Stimulated activated CD8-positive, alpha-beta memory T cell treated with anti-CD3 and anti-CD28 coated beads, Interleukin-4, amount 100 ng/mL, for 1 hour (primary cell): ENCODE results near the gene VAV3.
"Not testable (repeated sequence)": the region's sequence is repeated elsewhere in the genome, so short reads cannot be mapped to it uniquely, and the experiment has no call there.

ENCODE experiments used
- DNase-seq, 2 donors: peaks; one replicate each; pipeline ENCODE4 v3.0.0-alpha.2; 2020; ENCODE audit warnings: low read depth in 2 of 2, low spot score in 1 of 2

The VAV3 gene

DNA sequence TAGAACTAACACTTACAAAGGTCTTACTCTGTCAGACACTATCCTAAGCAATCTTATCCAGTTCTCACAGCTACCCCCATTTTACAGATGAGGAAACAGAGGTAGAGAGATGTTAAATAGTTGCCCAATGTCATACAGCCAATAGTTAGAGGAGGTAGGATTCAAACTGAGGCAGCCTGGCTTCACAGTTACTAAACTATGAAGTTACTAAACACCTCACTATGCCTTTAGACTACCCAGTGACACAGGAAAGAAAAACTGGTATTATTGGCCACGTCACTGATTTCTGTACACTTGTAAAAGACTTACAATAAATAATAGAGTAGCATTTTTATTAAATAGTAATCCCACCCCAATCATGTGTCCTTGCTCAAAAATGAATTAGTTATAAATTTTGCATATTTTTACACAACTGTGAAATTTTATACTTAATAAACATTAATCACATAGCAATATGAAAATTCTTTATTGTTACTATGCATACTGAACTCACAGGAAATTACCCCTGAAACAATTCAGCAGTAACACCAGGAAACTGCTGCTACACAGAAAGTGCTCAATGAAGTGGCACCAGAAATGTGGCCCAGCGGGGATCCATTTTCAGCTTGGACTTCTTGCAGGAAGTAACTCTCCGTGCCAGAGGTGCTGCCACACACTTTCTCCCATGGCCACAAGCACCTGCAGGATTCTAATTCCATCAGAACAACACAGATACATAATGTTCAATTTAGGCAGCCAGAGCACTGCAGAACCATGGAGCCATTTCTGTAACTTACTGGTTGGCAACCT lies 69.4 kb downstream of the VAV3 start:
- DNase-seq, result no peak

DNA sequence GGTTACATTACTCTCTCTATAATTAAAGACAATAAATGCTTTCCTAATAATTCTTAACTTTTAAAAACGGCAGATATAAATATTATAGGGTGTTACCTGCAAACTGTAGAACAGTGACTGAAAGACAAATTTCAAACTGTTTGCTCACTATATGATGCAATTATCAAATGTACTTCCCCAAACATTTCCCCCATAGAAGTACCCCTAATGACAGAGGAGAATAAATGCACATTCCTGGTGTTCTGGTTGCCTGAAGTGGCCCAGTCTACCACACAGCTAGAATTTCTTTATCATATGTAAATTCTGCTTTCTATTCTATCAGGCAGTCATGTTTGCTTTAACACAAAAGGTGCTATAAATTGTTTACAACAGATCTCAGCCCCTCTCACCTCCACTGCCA lies 70.4 kb downstream of the VAV3 start:
- no peak for DNase-seq

DNA sequence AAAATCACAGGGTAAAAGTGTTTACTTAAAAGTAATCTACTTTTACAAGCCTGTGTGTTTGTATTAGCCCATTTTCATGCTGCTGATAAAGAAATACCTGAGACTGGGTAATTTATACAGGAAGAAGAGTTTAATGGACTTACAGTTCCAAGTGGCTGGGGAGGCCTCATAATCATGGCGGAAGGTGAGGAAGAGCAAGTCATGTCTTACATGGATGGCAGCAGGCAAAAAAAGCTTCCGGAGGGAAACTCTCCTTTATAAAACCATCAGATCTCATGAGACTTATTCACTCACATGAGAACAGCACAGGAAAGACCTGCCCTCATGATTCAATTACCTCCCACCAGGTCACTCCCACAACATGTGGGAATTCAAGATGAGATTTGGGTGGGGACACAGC lies 71.6 kb downstream of the VAV3 start:
- not testable (repeated sequence) for DNase-seq

DNA sequence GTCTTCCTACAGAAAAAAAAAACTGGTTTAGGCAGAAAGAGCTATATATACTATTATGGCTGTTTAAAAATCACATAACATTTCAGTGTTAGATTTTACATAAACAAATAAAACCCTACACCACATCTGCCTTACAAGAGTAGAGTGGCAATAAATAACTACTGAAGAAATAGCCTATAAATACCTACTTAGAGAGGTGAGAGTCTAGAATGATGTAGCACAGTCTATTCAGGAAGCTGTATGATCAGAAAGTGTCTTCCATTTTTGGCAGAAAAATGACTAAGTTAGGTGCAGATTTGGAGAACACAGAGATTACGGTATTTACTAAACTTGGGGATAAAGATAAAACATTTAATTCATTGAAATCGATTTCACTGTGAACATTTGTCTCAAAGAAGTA lies 75.5 kb downstream of the VAV3 start:
- DNase-seq, result no peak

DNA sequence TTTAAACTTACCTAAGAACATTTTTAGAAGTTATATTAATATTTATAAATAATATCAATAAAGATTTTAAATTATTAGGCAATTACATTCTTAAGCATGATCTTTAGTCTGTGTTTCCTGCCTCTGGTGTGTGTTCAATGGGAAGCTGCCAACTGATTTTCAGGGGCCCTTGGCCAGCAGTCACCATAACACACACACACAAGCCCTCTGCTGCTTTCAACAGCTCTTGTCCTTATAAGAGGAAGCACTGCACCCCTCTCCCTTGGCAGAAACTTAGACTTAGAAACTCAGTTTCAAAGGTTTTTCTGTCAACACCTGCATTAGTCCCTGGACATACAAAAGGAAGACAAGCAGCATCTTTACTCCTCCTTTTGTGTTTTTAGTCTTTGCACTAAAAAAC lies 81.4 kb downstream of the VAV3 start:
- DNase-seq, result no peak

DNA sequence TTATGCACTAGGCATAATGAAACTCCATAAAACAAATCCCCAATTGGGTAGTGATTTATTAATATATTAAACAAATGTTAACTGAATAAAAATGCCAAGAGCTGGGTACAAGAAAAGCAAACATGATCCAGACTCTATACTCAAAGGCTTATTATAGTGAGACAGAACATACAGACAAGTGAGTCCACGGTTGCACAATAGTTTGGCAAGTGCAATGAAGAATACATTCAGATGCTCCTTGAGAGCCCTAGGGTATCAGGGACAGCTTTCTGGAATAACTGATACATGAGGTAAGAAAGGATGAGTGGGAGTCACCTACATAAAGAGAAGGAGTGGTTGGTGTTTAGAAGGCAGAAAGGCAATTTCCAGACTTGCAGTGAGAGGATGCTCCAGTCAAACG lies 85.1 kb downstream of the VAV3 start:
- no peak for DNase-seq

DNA sequence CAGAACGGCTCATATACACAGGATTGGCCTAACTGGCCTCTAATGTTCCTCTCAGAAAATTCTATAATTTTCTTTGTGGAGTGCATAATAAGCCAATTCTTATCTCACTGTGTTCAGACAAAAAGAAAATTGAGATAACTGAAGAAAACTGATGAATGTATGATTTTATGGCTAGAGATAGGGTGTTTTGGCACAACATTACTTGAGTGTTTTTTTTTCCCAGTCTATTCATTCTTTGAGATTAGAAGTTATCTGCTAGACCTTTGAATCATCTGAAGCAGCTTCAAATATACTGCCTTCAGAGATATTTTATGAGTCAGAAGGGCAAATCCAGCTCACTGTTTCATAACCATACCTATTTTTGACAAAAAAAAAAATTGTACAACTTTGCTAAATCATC lies 85.6 kb downstream of the VAV3 start:
- DNase-seq, result no peak

DNA sequence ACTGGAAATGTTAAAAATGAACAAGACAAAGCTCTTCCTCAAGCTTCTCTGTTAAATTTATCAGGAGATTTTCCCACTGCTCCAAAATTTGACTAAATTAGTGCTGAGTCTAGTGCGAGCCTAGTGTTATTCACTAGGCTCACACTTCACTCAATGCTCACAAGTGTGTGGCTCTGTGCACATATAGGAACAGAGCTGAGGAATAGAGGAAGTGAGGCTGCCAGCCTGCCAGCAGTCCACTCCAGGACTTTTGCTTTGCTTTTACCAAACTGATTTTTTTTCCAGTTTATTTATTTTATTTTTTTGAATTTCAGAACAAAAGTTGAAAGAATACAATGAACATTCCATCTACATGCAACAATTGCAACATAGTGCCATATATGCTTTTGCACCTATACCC lies 87.2 kb downstream of the VAV3 start:
- DNase-seq, result no peak

DNA sequence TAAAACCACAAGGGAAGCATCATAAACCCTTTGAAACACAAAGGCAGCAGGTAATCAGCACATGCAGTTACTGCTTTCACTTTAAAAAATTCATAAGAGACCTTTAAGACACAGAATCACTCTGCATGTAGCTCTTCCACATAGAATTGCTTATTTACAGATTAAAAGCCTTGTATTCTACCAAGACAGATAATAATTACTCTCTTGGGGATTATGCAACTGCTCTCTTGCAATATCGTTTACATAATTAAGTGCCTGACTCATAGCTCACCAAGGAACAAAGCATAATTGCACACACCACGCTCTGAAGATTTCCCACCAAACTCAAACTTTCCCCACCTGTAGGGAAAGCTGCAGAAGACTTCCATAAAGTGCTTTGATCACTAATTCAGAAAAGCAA lies 87.9 kb downstream of the VAV3 start:
- DNase-seq, result no peak

DNA sequence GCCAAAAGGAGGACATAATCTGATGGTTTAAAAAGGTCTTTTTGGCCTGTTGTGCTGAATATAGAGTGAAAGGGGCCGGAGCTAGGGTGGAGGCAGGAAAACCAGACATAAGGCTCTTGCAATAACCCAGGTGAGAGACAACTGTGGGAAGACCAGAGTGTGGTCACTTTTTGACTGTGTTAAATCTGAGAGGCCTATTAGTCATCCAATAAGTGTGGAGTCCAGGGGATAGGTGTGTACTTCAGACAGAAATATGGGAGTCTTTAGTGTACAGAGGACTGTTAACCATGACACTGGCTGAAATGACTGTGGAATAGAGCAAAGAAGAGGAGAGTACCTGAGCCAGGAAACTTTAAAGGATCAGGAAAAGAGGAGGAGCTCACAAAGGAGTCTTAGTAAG lies 89.3 kb downstream of the VAV3 start:
- no peak for DNase-seq

DNA sequence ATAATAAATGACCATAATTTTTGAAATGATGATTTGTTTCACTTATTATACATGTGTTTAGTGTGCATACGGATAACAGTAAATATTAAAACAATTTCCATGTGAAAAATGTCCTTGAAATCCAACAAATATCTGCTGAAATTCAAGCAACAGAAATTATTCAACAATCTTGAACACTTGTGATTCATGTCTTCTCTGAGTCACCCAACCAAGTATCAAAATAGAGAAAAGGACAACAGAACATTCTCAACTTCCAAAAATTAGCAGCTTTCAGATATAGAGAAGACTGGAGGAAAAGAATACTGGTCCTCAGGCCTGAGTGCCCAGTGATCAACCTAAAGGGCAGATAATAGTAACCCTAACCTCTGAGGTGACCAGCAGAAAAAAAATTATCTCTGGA lies 90.8 kb downstream of the VAV3 start:
- DNase-seq, result no peak

DNA sequence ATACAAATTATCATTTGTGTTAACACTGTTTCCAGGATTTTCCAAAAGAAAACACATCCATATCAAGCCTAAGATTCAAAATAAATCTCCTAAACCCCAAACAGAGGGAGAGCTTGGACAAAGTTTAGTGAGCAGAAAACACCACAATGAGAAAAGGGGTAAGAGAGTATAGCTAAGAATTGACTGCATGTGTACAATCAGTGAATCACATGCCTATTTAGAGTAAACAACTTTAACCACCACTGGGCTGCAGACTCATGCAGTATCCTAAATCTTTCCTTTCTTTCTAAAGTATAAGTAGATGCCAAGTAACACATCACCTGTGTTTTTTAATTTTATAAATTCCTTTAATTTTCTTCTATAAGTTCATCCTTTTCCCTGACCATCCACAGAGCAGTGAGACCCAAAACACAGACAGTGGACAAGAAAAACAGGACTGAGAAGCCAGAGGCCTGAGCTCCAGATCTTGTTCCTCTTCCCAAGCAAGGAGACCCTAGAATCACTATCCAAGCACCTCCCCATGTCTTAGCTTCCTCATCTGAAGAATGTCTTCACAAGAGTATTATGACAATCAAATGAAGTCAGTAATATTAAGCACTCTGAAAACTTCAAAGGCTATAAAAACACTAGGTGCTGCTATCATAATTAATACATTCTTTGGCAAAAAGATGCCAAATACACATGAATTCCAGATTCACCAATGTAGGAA lies 93.1 kb downstream of the VAV3 start:
- no peak for DNase-seq

DNA sequence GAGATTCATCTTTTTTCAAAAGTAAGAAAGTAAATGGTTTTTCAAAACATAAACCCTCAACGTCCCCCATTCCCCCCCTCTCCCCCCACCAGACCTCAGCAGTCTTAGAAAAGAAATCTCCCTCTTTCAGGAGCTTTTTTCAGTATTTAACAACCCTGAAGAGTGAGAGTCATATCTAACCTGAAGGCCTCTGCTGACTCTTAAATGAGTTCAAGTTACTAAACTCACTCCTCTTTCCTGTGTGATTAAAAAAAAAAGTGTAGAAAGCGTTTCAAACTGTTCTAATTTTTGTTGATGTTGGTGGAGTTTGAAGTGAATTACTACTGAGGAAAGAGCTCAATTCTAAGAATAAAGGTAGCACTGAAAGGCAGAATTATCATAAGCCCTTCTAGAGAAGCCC lies 93.7 kb downstream of the VAV3 start:
- DNase-seq, result no peak

DNA sequence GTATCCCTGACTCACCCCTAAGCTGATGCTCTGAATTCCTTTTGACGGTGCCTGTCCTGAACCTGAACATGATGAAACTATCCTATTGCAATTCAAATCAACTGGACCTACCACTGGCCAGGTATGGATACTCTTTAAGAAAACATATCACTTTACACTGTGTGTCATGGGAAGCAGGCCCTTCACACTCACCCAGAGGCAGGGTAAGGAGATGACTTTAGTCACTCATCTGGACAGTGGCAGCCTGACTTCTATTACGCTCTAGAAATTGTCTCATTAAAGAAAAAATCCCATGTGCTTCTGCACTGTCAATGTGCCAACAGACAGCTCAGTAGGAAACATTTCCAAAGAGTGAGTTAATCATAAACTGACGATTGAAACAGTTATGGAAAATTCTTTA lies 94.3 kb downstream of the VAV3 start:
- DNase-seq, result no peak

DNA sequence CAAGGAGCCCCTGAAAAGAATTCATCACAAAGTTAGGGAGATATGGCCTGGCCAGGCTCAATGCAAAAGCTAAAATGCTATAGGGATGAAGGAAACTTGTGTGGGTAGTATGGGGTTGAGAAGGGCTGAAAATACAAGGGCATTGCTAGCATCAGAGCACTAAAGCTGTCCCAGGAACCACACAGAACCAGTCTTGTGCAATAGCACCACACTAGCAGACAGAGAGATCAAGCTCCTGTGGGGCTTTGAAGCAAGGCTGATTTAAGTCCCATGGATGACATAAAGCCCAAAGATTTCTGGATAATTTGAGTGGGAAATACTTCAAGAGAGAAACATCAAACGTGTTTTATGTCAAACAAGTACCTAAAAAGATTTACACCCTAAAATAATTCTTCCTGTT lies 97.1 kb downstream of the VAV3 start:
- DNase-seq, result no peak

DNA sequence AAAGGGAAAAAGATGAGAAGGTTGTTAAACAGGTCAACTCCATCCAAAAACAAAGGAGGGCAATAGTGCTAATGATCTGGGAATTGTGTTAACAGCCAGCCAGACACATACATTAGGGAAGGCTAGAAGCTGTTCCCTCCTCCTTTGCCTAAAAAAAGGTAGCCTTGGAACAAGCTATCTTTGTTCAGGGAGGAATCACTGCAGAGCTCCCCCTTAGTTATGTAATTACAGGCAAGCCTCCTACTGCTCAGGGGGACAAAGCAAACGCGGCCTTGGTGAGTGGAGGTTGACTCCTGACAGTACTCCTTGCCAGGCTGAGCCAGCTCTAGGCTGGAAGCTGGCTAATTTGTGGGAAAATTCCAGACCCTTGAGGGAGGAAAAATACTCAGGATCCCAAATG lies 97.6 kb downstream of the VAV3 start:
- no peak for DNase-seq

DNA sequence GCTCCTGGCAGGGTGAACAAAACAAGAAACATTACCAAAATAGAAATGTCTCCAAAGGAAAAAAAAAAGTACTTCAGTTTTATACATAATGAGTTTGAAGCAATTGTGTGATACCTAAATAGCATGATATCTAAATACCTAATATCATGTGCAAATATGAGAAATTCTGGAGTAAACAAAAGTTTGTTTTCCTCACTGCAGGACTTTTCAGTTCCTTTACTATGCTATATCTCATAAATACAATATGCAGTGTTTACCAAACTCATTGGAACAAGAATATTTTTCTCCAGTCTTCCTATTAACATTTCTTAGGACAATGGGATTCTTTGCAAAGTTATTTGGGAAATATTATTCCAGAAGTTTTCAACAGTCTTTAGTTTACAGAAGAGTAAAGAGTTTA lies 98.1 kb downstream of the VAV3 start:
- no peak for DNase-seq

DNA sequence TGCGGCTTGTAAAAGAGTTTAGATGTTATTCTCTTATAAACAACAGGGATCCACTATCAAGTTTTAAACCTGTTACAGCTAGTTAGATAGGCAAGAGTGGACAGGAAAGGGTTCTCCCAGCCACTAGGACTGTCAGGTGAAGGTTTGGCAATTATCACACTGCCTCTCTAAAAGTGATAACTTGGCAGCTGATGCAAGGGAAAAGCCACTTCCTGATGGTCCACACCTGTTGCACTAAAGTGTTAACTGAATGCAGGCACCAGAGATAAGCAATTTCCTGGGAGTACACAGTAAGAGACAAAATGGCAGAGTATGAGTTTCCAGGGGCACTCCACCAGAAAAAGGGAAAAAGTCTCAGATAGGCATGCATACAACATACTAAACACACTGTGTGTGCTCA lies 99.4 kb downstream of the VAV3 start:
- DNase-seq, result no peak

DNA sequence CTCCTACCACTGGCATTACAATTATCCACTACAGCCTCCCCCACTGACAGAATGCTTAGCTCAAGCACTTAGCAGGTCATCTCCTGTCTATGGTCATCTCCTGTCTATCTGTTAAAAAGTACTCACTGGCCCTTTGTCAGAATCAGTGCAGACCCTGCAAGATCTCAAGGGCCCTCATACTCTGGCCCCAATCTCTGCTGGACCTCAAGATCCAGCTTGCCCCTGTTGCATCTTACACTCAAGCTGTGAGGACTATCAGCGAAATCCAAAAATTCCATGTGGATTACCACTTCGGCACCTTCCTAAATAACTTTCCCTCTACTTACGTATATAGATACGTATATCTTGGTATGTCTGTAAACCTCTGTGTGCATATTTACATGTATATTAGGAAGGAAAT lies 101.6 kb downstream of the VAV3 start:
- no peak for DNase-seq

DNA sequence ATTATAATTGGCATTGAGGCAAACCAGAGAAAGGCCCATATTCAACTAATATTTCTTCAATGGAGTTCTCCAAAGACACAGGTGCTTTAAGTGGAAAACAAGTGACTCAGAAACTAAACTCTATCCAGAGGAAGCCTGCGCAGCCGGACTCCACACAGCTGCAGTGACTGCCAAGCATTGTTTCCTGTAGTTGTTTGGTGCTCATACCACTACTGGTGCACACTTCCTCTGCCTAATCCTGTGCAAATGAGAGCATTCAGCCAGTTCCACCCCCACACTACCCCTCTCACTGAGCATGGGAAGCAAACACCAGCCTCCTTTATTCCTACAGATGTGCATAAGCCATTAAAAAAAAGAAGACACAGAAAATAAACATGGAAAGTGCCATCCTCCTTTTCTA lies 102.9 kb downstream of the VAV3 start:
- no peak for DNase-seq

DNA sequence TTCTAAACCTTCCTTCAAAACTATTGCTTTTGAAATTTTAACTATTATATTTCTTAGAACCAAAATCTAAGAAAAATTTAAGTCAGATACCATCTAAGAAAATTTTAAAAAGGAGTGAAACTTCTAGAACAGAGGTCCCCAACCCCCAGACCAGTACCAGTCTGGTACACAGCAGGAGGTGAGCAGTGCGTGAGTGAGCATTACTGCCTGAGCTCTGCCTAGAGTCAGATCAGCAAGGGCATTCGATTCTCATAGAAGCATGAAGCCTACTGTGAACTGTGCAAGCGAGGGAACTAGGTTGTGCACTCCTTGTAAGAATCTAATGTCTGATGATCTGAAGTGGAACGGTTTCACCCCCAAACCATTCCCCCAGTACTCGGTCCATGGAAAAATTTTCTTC lies 106.7 kb downstream of the VAV3 start:
- DNase-seq, result no peak

DNA sequence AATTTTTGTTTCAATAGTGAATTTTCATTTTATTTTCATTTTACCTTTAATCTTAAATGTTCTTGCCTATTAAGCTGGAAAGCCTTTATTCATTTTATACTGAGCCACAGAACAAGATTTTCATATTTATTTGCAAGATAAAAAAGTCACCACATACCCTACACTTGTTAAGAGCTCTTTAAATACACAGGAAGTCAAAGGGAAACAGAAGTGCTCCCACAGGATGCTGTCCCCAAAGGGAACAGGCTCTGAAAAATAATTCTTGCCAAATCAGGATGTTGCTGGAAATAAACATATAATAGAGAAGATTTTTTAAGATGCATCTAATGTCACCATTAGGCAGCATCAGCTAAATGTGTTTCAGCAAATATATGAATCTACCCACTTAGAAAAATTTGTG lies 113.6 kb downstream of the VAV3 start:
- DNase-seq, result no peak
